GM18511 (cell line): ENCODE data around the gene ABLIM1.

Source experiments
- ATAC-seq: cut with Tn5 transposase; IDR thresholded peaks from one replicate; pipeline ENCODE4 v1.9.1; 2021; ENCODE audit warnings: mild to moderate bottlenecking, moderate library complexity; ENCODE audit not compliant: unreplicated experiment

Gene ABLIM1

DNA sequence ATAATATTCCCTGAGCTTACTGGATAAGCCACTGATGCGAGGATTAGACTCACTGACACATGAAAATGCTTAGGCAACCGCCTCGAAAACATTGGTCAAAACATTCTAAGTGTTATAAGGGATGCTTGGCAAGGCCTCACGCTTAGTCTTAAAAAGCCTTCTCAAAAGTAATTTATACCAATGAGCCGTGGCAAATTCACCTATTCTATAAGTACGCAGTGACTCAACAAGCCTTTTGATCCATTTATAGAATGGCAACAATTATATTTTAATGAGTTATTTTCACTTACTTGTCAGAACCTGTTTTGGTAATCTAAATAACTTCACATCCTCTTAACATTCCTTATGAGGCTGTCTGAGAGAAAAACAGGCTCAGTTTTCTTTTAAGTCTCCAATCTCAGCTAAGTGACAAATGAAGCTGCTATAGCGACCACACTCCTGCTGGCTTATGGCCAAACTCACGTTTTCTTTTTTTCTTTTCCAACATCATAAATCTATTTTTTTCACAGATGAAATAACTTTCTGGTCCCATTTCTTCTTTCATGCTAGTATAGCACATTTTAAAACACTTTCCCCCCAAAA, 132.6 kb downstream of the ABLIM1 start:
- no peak for ATAC-seq

DNA sequence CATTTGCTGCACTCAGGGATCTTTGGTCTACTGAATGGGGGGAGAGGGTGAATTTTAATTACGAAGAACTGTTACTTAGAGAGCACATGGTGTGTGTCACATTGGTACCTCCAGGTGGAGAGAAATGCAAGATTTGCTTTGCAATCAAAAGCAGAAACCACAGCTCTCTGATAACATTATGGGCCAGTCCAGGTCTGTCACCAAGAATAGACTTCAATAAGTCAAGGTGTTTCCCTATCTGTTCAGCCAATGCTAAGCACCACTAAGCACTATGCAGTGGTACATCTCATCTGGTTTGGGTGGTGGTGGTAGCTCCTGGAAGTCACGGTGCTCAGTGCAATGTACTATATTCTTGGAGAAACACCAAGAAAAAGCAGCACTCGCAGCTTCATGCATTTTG, 134.2 kb downstream of the ABLIM1 start:
- no peak for ATAC-seq

DNA sequence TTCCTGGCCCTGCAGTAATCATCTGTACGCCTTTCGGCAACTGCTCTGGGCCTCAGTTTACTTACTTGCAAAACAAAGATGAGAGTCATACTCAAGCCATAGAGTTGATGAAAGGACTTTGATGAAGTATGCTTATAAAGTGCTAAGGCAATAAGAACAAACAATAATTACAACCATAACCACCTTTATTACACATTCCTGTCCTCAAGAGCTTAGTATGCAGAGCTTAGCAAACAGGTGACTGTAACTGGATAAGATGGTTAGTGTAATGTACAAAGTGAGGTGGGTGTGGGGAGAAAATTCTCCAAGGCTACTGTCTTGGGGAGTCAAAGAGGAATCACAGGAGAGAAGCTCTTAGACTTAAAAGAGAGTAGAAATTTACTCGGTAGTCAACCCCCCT, 136.8 kb downstream of the ABLIM1 start:
- no peak for ATAC-seq

DNA sequence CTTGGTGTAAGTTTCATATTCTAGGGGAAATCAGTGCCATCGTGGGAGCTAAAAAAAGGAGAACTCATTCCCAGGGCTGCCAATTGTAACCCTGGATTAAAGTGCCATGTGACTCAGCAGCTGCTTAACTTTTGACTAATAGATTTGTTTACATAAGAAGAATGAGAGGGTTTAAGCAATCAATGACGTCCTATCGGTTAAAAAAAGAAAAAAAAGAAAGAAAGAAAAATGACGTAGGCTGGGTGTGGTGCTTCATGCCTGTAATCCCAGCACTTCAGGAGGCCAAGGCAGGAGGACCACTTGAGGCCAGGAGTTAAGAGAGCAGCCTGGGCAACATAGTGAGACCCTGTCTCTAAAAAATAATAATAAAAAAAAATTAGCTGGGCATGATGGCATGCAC, 137.6 kb downstream of the ABLIM1 start:
- ATAC-seq: no peak

DNA sequence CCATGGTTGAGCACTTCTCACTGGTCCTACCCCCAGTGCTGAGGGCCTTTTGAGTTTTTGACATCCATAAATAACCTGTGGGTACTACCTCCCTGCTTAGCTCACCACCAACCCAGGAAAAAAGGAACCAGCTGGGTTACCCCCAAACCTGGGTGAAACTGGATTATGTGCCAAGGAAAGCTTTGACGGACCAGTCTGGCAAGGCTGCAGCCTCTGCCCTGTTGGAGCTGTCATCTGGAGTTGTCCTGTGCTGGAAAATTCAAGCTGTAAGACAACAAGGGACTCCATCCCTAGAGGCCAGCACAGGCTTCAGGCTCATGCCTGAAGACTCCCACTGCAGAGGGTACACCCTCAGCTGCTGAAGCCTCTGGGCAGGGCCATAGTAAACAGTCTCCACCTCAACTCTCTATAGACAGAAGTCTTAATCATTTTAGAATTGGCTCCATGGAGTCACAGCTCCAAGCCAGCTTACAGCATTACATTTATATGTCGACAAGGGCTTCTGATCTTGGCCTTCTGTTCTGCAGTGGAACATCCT, 138.2 kb downstream of the ABLIM1 start:
- ATAC-seq: no peak

DNA sequence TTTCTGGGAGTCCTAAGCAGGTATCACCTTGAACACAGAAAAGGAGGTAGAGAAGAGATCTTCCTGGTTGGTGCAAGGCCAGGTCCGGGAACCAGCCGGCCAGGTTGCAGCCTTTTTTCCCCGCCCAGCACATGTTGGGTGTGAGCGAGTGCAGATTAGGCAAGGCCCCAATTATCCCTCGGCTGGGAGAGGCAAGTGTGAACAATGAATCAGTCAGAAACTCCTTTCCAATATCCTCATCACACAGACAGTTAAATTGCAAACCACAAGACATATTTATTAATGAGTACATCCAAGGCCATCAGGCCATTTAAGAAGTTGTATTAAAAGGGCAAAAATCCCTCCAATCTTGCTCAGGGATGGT, 138.8 kb downstream of the ABLIM1 start:
- ATAC-seq: no peak

GRCh38 chr10:114518401-114519305, 139.4 kb downstream of the ABLIM1 start:
- ATAC-seq: no peak

- no peak for ATAC-seq
These were observed 140.5 kb downstream of the ABLIM1 start for GRCh38 chr10:114517368-114518250.

GRCh38 chr10:114516356-114516755, 141.7 kb downstream of the ABLIM1 start:
- ATAC-seq: no peak

DNA sequence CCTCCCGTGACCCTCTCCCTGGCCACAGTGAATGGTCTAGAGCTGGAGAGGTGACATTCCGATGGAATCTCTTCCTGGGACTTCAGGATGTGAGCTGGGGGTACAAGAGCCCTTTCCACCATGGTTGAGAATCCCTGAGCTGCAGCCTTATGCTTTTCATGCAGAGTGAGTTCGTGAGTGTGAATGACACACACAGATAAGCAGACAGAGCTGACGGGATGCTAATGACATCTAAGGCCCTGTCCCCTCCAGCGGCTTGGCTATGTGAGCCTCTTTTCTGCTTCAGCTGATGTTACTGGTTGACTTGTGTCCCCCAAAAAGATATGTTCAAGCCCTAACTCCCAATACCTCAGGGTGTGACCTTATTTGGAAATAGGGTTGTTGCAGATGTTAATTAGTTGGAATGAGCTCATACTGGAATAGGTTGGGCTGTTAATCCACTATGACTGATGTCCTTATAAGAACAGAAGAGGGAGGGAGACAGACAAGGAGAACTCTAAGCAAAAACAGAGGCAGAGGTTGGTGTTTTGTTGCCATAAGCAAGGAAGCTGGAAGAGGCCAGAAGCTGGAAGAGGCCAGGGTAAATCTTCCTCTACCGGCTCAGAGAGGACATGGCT, 142.7 kb downstream of the ABLIM1 start:
- no peak for ATAC-seq

- ATAC-seq: no peak
These were observed 144.7 kb downstream of the ABLIM1 start for GRCh38 chr10:114513381-114513792.

DNA sequence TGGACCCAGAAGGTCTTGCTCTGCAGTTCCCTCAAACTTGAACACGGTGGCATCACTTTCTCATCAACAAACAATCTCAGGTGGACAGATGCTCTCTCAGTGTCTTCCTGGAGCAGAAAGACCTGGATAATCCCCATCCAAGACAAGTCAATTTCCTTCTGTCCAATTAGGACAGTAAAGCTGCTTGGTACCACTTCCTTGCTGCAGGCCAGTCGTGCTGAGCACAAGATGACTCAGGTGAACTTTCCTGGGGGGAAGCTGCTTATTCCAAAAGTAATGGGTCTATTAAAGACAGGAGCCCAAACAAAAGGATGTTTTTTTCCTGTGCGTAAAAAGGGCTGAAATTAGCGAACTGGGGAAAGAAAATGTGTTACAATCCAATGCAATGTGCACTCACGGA, 146.2 kb downstream of the ABLIM1 start:
- ATAC-seq: no peak

- ATAC-seq: no peak
These were observed 149.7 kb downstream of the ABLIM1 start for GRCh38 chr10:114508376-114508775.

- no peak for ATAC-seq
These were observed 150.6 kb downstream of the ABLIM1 start for GRCh38 chr10:114507449-114507848.

- ATAC-seq: no peak
These were observed 151.1 kb downstream of the ABLIM1 start for GRCh38 chr10:114506871-114507385.

DNA sequence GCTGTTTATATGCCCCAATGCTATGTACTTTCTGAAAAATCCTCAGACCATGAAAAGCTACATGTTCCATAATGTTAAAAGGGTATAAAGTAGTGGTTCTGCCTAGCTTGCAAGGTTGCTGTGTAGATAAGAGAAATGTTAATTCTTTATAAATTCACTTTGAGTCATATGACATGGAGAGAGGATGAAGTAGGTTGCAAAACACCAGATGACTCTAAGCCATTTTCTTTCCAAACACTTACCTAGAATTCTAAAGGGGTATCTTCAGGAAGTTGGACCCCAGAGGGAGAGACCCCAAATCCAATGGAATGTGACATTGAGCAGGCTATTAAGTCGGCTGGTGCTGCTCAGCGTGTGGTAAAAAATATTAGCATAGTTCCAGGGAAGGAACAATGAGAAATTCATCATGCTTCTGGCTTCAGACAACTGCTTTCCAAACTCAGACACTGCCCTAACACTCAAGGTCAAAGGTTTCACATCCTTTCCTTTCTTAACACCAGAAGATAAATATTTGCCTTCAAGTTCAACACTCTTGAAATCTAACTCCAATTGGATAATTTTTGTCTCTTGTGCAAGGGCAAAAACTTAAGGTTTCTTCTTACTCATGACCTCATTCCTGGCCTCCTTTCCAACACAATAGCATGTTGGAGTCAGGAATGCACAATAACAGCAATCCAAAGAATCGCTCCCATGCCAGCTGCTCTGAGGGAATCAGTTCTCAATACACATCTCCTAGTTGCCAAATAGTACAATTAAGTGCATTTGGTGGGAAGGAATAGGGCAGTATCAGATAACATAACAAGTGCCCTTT, 153.1 kb downstream of the ABLIM1 start:
- no peak for ATAC-seq

GRCh38 chr10:114502074-114502473, 156.0 kb downstream of the ABLIM1 start:
- no peak for ATAC-seq

- no peak for ATAC-seq
These were observed 156.4 kb downstream of the ABLIM1 start for GRCh38 chr10:114501650-114502049.

DNA sequence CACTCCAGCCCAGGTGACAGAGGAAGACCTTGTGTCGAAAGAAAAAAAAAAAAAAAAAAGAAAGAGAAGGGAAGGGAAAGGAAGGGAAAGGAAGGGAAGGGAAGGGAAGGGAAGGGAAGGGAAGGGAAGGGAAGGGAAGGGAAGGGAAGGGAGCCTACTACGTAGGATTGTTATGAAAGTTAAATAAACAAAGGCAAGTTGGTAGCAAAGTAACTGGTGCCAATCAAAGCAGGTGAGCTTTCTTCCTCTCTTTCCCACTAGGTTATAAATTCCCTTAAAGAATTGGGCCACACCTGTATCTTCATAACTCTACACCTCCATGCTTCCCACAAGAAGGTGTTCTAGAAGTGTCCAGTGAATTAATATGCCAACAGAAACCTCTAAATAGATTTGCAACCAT, 157.4 kb downstream of the ABLIM1 start:
- ATAC-seq: no peak
